PC-9 (cell line): ENCODE results near the gene RNU5B-1. TPM values are rescaled to one million over a fixed set of nuclear protein-coding genes. Genes with fewer than 3 reads are reported as not detected.

ENCODE experiments used
- BruUV-seq: library from RNA; stranded (reverse); fragments of 400-500 nt; replicated peaks from 2 replicates; lab custom pipeline; 2021; lab: Mats Ljungman, UMichigan
- CTCF ChIA-PET: fragments of 300-600 bp; sonication (Branson Sonifier 250); formaldehyde crosslinking; loops from one replicate; lab custom pipeline; 2022; ENCODE audit warnings: antibody characterized with exemption; lab: Charles Lee
- POLR2A ChIA-PET: fragments of 300-600 bp; sonication (Branson Sonifier 250); formaldehyde crosslinking; loops from one replicate; lab custom pipeline; 2022; ENCODE audit warnings: antibody characterized with exemption; ENCODE audit not compliant: unreplicated experiment; lab: Charles Lee
- DNase-seq, 2 experiments: peaks; one replicate each; pipeline versions ENCODE4 v3.0.0 to v3.0.0-alpha.2; 2015 to 2022; ENCODE audit warnings: mixed read lengths in 1 of 2
- H2AFZ ChIP-seq: fragments of 200-600 bp; sonication (generic); 2 replicates; pipeline ENCODE4 v1.8.1; 2017; ENCODE audit warnings: antibody characterized with exemption
- H3F3A ChIP-seq: fragments of 200-600 bp; sonication (generic); 2 replicates; pipeline ENCODE4 v1.8.1; 2017; ENCODE audit warnings: antibody characterized with exemption, mild to moderate bottlenecking, low read depth; ENCODE audit not compliant: insufficient read depth
- H3K27ac ChIP-seq: fragments of 200-600 bp; sonication (generic); 2 replicates; pipeline ENCODE4 v1.6.1; 2016; ENCODE audit warnings: mixed run types
- H3K27me3 ChIP-seq: fragments of 200-600 bp; sonication (generic); 2 replicates; pipeline ENCODE4 v1.6.1; 2016; ENCODE audit warnings: low read depth, mixed run types; ENCODE audit not compliant: insufficient read depth
- H3K36me3 ChIP-seq: fragments of 200-600 bp; sonication (generic); 2 replicates; pipeline ENCODE4 v1.6.1; 2016; ENCODE audit warnings: low read depth, mixed run types
- H3K4me1 ChIP-seq: fragments of 200-600 bp; sonication (generic); replicated peaks from 2 replicates; pipeline ENCODE4 v1.6.1; 2016; ENCODE audit warnings: mixed run types; ENCODE audit not compliant: insufficient read depth
- H3K4me2 ChIP-seq: fragments of 200-600 bp; sonication (generic); 2 replicates; pipeline ENCODE4 v1.6.1; 2017; ENCODE audit warnings: mixed run types
- H3K4me3 ChIP-seq: fragments of 200-600 bp; sonication (generic); 2 replicates; pipeline ENCODE4 v1.6.1; 2016; ENCODE audit warnings: mixed run types
- H3K79me2 ChIP-seq: fragments of 200-600 bp; sonication (generic); 2 replicates; pipeline ENCODE4 v1.6.1; 2017; ENCODE audit warnings: low read depth, mixed run types
- H3K9me2 ChIP-seq: fragments of 200-600 bp; sonication (generic); 2 replicates; pipeline ENCODE4 v1.8.1; 2017; ENCODE audit warnings: mild to moderate bottlenecking; ENCODE audit not compliant: insufficient read depth
- H3K9me3 ChIP-seq: fragments of 200-600 bp; sonication (generic); 2 replicates; pipeline ENCODE4 v1.8.1; 2016; ENCODE audit warnings: low read depth; ENCODE audit not compliant: insufficient read depth
- H4K20me1 ChIP-seq: fragments of 200-600 bp; sonication (generic); 2 replicates; pipeline ENCODE4 v1.8.1; 2017; ENCODE audit not compliant: insufficient read depth
- CTCF ChIP-seq: fragments of 200-600 bp; sonication (generic); conservative IDR thresholded peaks from 2 replicates; pipeline ENCODE4 v1.6.1; 2017; ENCODE audit warnings: mixed run types, antibody characterized with exemption, mild to moderate bottlenecking, moderate library complexity
- EZH2 ChIP-seq: fragments of 200-600 bp; sonication (generic); IDR thresholded peaks from 2 replicates; pipeline ENCODE4 v1.8.0; 2017; ENCODE audit warnings: antibody characterized with exemption, low read depth
- intact Hi-C: fragments of 100-400 bp; cut with micrococcal nuclease; formaldehyde crosslinking; loops from one replicate; pipeline ENCODE4 v1.10.0; 2022; ENCODE audit not compliant: unreplicated experiment
- total RNA-seq: library from RNA; stranded (reverse); gene quantifications from 2 replicates; pipeline ENCODE4 v1.2.3, GENCODE V29; 2021

RNU5B-1 gene
- total RNA-seq, 1 experiment from 2014 or later: not detected

- Histone ChIP-seq H3K4me1 (no peaks in the 10 kb centered on the region), H3K27me3 (no peaks in the 10 kb centered on the region), H4K20me1 (no peaks in the 10 kb centered on the region), H3K79me2 (no peaks in the 10 kb centered on the region), H3K4me2 (no peak overlapping the region), H3K27ac (no peak overlapping the region), H3F3A (no peaks in the 10 kb centered on the region), H2AFZ (no peak overlapping the region), H3K4me3 (no peak overlapping the region), H3K9me3 (no peaks in the 10 kb centered on the region), H3K9me2 (no peaks in the 10 kb centered on the region), H3K36me3 (no peaks in the 10 kb centered on the region)
- intact Hi-C loops: no loop called here
- no peak for DNase-seq
- POLR2A ChIA-PET: no interaction called here
- CTCF ChIA-PET: interaction anchor here (0.6 kb wide), 1 partner anchor 207 kb away, joined by 4 read pairs; no protein-coding TSS in a partner anchor
- TF ChIP-seq CTCF (no peak), EZH2 (no peak)
- BruUV-seq: no TSS peak
These were observed 28.8 kb upstream of the RNU5B-1 start for GRCh38 chr15:65275728-65276126.

- POLR2A ChIA-PET: no interaction called here
- H3F3A ChIP-seq: no peaks in the 10 kb centered on the region
- no peak overlapping the region for H3K4me3 ChIP-seq
- BruUV-seq: no TSS peak
- H4K20me1 ChIP-seq: no peaks in the 10 kb centered on the region
- no peaks in the 10 kb centered on the region for H3K9me3 ChIP-seq
- H2AFZ ChIP-seq: no peak overlapping the region
- no peaks in the 10 kb centered on the region for H3K27me3 ChIP-seq
- intact Hi-C loops: no loop called here
- no peaks in the 10 kb centered on the region for H3K4me1 ChIP-seq
- CTCF ChIA-PET: no interaction called here
- H3K4me2 ChIP-seq: no peak overlapping the region
- no peaks in the 10 kb centered on the region for H3K36me3 ChIP-seq
- H3K27ac ChIP-seq: no peak overlapping the region
- H3K79me2 ChIP-seq: no peaks in the 10 kb centered on the region
- TF ChIP-seq EZH2: no peak
- TF ChIP-seq CTCF: no peak
- no peak for DNase-seq
- no peaks in the 10 kb centered on the region for H3K9me2 ChIP-seq
These were observed 27.5 kb upstream of the RNU5B-1 start for GRCh38 chr15:65277015-65277414.

- no peak overlapping the region for H3K4me2 ChIP-seq
- no peaks in the 10 kb centered on the region for H3K4me1 ChIP-seq
- no peaks in the 10 kb centered on the region for H4K20me1 ChIP-seq
- no TSS peak for BruUV-seq
- DNase-seq: no peak
- no peaks in the 10 kb centered on the region for H3K9me3 ChIP-seq
- H3F3A ChIP-seq: no peaks in the 10 kb centered on the region
- H3K9me2 ChIP-seq: no peaks in the 10 kb centered on the region
- H2AFZ ChIP-seq: no peak overlapping the region
- H3K4me3 ChIP-seq: no peak overlapping the region
- TF ChIP-seq EZH2: no peak
- no peak for TF ChIP-seq CTCF
- no peaks in the 10 kb centered on the region for H3K36me3 ChIP-seq
- ChIA-PET CTCF (no interaction called here), POLR2A (no interaction called here)
- no peaks in the 10 kb centered on the region for H3K79me2 ChIP-seq
- no peak overlapping the region for H3K27ac ChIP-seq
- intact Hi-C loops: no loop called here
- no peaks in the 10 kb centered on the region for H3K27me3 ChIP-seq
These were observed 26.0 kb upstream of the RNU5B-1 start for GRCh38 chr15:65278480-65278879.
